GM12892 (cell line): ENCODE data around the gene ACOT8.

Source experiments
- POLR2A ChIP-seq: IDR thresholded peaks from 2 replicates; pipeline ENCODE4 v1.6.1; 2011; ENCODE audit warnings: low read depth, low read length, control low read depth
- POLR2AphosphoS5 ChIP-seq: IDR thresholded peaks from 2 replicates; pipeline ENCODE4 v1.6.1; 2011; ENCODE audit warnings: low read depth, low read length, control low read depth

- no peak for TF ChIP-seq POLR2A
- TF ChIP-seq POLR2AphosphoS5, result no peak
Measured at GRCh38 chr20:45867819-45868176, 10.6 kb upstream of the ACOT8 start.
